Chondrocyte (in vitro differentiated cells): ENCODE measurements around the gene CHRNB2. TPM values are rescaled to one million over a fixed set of nuclear protein-coding genes. Genes with fewer than 3 reads are reported as not detected.
"Not testable (repeated sequence)": the region's sequence is repeated elsewhere in the genome, so short reads cannot be mapped to it uniquely, and the experiment has no call there.

Experiments used
- DNase-seq: peaks from one replicate; pipeline ENCODE4 v3.0.0; 2021; ENCODE audit warnings: mixed read lengths, low spot score
- H3K27ac Mint-ChIP-seq: one replicate; pipeline ENCODE4 v1.8.0; 2021; ENCODE audit warnings: mild to moderate bottlenecking, moderate library complexity, mixed read lengths; ENCODE audit not compliant: unreplicated experiment
- H3K27me3 Mint-ChIP-seq: 2 replicates; pipeline ENCODE4 v1.8.0; 2021; ENCODE audit warnings: low read depth, mixed read lengths
- H3K36me3 Mint-ChIP-seq: 2 replicates; pipeline ENCODE4 v1.8.0; 2021; ENCODE audit warnings: low read depth, mixed read lengths
- H3K4me1 Mint-ChIP-seq: 2 replicates; pipeline ENCODE4 v1.8.0; 2021; ENCODE audit warnings: low read depth, mild to moderate bottlenecking, mixed read lengths
- H3K4me3 Mint-ChIP-seq: one replicate; pipeline ENCODE4 v1.8.0; 2021; ENCODE audit warnings: mild to moderate bottlenecking, moderate library complexity, mixed read lengths; ENCODE audit not compliant: unreplicated experiment
- H3K9me3 Mint-ChIP-seq: 2 replicates; pipeline ENCODE4 v1.8.0; 2021; ENCODE audit warnings: low read depth, mixed read lengths
- CTCF ChIP-seq: fragments of 200-600 bp; sonication (generic); IDR thresholded peaks from 2 replicates; pipeline ENCODE4 v1.5.0; 2021; ENCODE audit warnings: antibody characterized with exemption, mild to moderate bottlenecking, moderate library complexity
- total RNA-seq: library from RNA; stranded (reverse); gene quantifications from 3 replicates; pipeline ENCODE4 v1.2.1, GENCODE V29; 2021

The CHRNB2 gene
- total RNA-seq, 1 donor from 2014 or later: not detected

- no peaks in the 10 kb centered on the region for H3K36me3 Mint-ChIP-seq
- no peak for TF ChIP-seq CTCF
- no peak for DNase-seq
- H3K4me3 Mint-ChIP-seq: no peak overlapping the region
- no peaks in the 10 kb centered on the region for H3K4me1 Mint-ChIP-seq
- no peaks in the 10 kb centered on the region for H3K9me3 Mint-ChIP-seq
- no peak overlapping the region for H3K27ac Mint-ChIP-seq
- peaks cover 5% of the 10 kb centered on the region for H3K27me3 Mint-ChIP-seq
Observed at GRCh38 chr1:154527192-154527591, 40.4 kb upstream of the CHRNB2 start.

- Mint-ChIP-seq H3K4me1 (no peaks in the 10 kb centered on the region), H3K27ac (no peak overlapping the region), H3K36me3 (no peaks in the 10 kb centered on the region), H3K27me3 (peaks cover 4% of the 10 kb centered on the region), H3K4me3 (no peak overlapping the region), H3K9me3 (no peaks in the 10 kb centered on the region)
- no peak for DNase-seq
- TF ChIP-seq CTCF: no peak
Observed at GRCh38 chr1:154529308-154529707, 38.3 kb upstream of the CHRNB2 start.

GRCh38 chr1:154531950-154532349, 35.6 kb upstream of the CHRNB2 start:
- H3K9me3 Mint-ChIP-seq, H3K4me3 Mint-ChIP-seq, H3K4me1 Mint-ChIP-seq, H3K36me3 Mint-ChIP-seq, H3K27ac Mint-ChIP-seq, DNase-seq: not testable (repeated sequence)
- H3K27me3 Mint-ChIP-seq: peaks cover 19% of the 10 kb centered on the region

- Mint-ChIP-seq H3K4me3 (no peak overlapping the region), H3K9me3 (peaks cover 2% of the 10 kb centered on the region), H3K4me1 (no peaks in the 10 kb centered on the region), H3K27ac (no peak overlapping the region), H3K27me3 (peaks cover 30% of the 10 kb centered on the region), H3K36me3 (peaks cover 3% of the 10 kb centered on the region)
- no peak for DNase-seq
- TF ChIP-seq CTCF: peak; percentile 74
Observed at GRCh38 chr1:154533952-154534844, 33.4 kb upstream of the CHRNB2 start.

- H3K9me3 Mint-ChIP-seq: peaks cover 2% of the 10 kb centered on the region
- no peak for TF ChIP-seq CTCF
- H3K27ac Mint-ChIP-seq: no peak overlapping the region
- peaks cover 45% of the 10 kb centered on the region for H3K27me3 Mint-ChIP-seq
- H3K36me3 Mint-ChIP-seq: peaks cover 3% of the 10 kb centered on the region
- no peak for DNase-seq
- H3K4me1 Mint-ChIP-seq: no peaks in the 10 kb centered on the region
- H3K4me3 Mint-ChIP-seq: no peak overlapping the region
Observed at GRCh38 chr1:154536570-154536969, 31.0 kb upstream of the CHRNB2 start.
